Measurements from ENCODE around the gene ADIPOR2. TPM values are rescaled to one million over a fixed set of nuclear protein-coding genes. Genes with fewer than 3 reads are reported as not detected.

ADIPOR2 gene
- total RNA-seq, 4 donors from 2014 or later, result 46.0 to 59.3 (median 52.4) TPM

GRCh38 chr12:1650260-1650977 is 40.5 kb upstream of the ADIPOR2 start:
- Histone ChIP-seq H3K36me3 (no peaks in the 10 kb centered on the region), H3K27me3 (no peaks in the 10 kb centered on the region), H3K4me1 (no peaks in the 10 kb centered on the region), H3K27ac (no peak overlapping the region), H3K4me3 (replicated peaks in 1 of 3) (no peak overlapping the region), H3K9me3 (no peaks in the 10 kb centered on the region)
- TF ChIP-seq POLR2A (IDR thresholded peaks at IDR 0.05) (no peak), CTCF (IDR thresholded peaks at IDR 0.05) (no peak)
- 59 to 60% methylated on average over 5 of the region's 5 CpGs for WGBS, 2 donors
- no peak for DNase-seq
- intact Hi-C loops (cut with DNase I), result loop anchor here (5.0 kb wide), 2 partner anchors 42 to 287 kb away; partner anchors contain the start of gene ADIPOR2

GRCh38 chr12:1650978-1651361 is 39.9 kb upstream of the ADIPOR2 start:
- TF ChIP-seq CTCF (IDR thresholded peaks at IDR 0.05) (no peak), POLR2A (IDR thresholded peaks at IDR 0.05) (no peak)
- Histone ChIP-seq H3K27ac (no peak overlapping the region), H3K4me1 (no peaks in the 10 kb centered on the region), H3K4me3 (replicated peaks in 1 of 3) (no peak overlapping the region), H3K36me3 (no peaks in the 10 kb centered on the region), H3K27me3 (no peaks in the 10 kb centered on the region), H3K9me3 (no peaks in the 10 kb centered on the region)
- intact Hi-C loops (cut with DNase I), result loop anchor here (5.0 kb wide), 2 partner anchors 41 to 286 kb away; partner anchors contain the start of gene ADIPOR2
- DNase-seq, result no peak
- WGBS, 2 donors, result 75 to 76% methylated on average over 6 of the region's 6 CpGs

- DNase-seq, result no peak
- no peak overlapping the region for H3K27ac ChIP-seq
- no peaks in the 10 kb centered on the region for H3K36me3 ChIP-seq
- no peaks in the 10 kb centered on the region for H3K4me1 ChIP-seq
- H3K27me3 ChIP-seq, result no peaks in the 10 kb centered on the region
- intact Hi-C loops (cut with DNase I), result loop anchor here (2.0 to 5.0 kb wide), 3 partner anchors 40 to 285 kb away; partner anchors contain the start of gene ADIPOR2
- no peaks in the 10 kb centered on the region for H3K9me3 ChIP-seq
- TF ChIP-seq CTCF (IDR thresholded peaks at IDR 0.05), result no peak
- no peak for TF ChIP-seq POLR2A (IDR thresholded peaks at IDR 0.05)
- H3K4me3 ChIP-seq (replicated peaks in 1 of 3), result no peak overlapping the region
Measured at GRCh38 chr12:1651946-1652345, 38.9 kb upstream of the ADIPOR2 start.

DNA sequence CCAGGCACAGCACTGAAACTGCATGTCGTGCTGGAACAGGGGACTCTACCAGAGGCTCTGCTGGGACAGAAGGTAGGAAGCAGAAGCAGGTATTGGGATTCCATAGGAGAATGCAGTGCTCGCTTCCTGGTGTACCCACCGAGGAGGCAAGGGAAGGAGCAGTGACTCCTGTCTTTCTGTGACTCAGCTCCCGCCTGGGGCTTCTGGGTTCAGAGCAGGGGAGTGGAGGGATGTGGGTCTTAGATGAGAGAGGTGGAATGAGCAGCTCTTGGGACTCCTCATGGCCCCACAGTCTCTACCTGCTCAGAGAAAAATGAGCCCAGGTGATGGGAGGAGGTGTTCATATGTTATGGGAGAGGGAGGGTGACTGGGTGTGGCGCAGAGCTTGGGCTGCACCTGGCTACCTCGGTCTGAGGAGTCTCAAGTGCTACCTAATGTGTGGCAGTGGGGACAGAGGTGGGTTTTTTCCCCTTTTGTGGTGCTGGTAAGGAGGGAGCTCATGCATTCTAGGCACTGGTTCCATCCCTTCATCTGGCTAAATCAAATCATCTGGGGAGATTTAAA is 35.6 kb upstream of the ADIPOR2 start:
- intact Hi-C loops (cut with DNase I), result no loop called here
- H3K4me3 ChIP-seq (replicated peaks in 1 of 3), result no peak overlapping the region
- no peak for DNase-seq
- H3K27me3 ChIP-seq, result no peaks in the 10 kb centered on the region
- H3K36me3 ChIP-seq, result no peaks in the 10 kb centered on the region
- WGBS, 2 donors, result 86 to 88% methylated on average over 6 of the region's 6 CpGs
- H3K27ac ChIP-seq, result no peak overlapping the region
- no peaks in the 10 kb centered on the region for H3K9me3 ChIP-seq
- TF ChIP-seq POLR2A (IDR thresholded peaks at IDR 0.05) (no peak), CTCF (IDR thresholded peaks at IDR 0.05) (no peak)
- peaks cover 0 to 3% of the 10 kb centered on the region in 2 donors for H3K4me1 ChIP-seq

DNA sequence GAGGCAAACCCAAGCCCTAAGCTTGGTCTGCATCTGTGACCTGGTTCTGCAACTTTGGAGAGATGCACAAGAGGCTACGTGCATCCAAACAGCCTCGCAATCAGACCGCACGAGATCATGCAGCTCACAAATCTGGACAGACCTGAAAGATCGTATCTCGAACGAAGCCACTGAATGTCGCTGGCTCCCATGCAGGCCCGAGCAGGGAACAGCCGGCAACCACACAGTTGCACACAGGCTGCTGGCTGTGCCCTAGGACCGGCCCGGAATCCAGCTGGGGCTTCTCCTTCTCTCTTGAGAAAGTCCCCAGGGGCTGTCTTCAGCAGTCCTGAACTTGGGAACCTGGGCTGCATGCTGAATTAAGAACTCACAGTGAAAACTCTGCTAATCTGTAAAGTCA is 34.0 kb upstream of the ADIPOR2 start:
- WGBS, 2 donors, result 94 to 95% methylated on average over 12 of the region's 12 CpGs
- Histone ChIP-seq H3K36me3 (no peaks in the 10 kb centered on the region), H3K4me3 (replicated peaks in 1 of 3) (no peak overlapping the region), H3K4me1 (peaks cover 0 to 6% of the 10 kb centered on the region in 2 donors), H3K27me3 (no peaks in the 10 kb centered on the region), H3K27ac (no peak overlapping the region), H3K9me3 (no peaks in the 10 kb centered on the region)
- no peak for DNase-seq
- TF ChIP-seq POLR2A (IDR thresholded peaks at IDR 0.05) (no peak), CTCF (IDR thresholded peaks at IDR 0.05) (no peak)
- intact Hi-C loops (cut with DNase I), result no loop called here
